GM12892 (cell line): ENCODE measurements around the gene ARHGAP31.

Experiments
- POLR2A ChIP-seq: IDR thresholded peaks from 2 replicates; pipeline ENCODE4 v1.6.1; 2011; ENCODE audit warnings: low read depth, low read length, control low read depth
- POLR2AphosphoS5 ChIP-seq: IDR thresholded peaks from 2 replicates; pipeline ENCODE4 v1.6.1; 2011; ENCODE audit warnings: low read depth, low read length, control low read depth
- TAF1 ChIP-seq: IDR thresholded peaks from 2 replicates; pipeline ENCODE4 v1.6.1; 2011; ENCODE audit warnings: low read depth, mild to moderate bottlenecking, control low read depth, low read length, borderline replicate concordance

DNA sequence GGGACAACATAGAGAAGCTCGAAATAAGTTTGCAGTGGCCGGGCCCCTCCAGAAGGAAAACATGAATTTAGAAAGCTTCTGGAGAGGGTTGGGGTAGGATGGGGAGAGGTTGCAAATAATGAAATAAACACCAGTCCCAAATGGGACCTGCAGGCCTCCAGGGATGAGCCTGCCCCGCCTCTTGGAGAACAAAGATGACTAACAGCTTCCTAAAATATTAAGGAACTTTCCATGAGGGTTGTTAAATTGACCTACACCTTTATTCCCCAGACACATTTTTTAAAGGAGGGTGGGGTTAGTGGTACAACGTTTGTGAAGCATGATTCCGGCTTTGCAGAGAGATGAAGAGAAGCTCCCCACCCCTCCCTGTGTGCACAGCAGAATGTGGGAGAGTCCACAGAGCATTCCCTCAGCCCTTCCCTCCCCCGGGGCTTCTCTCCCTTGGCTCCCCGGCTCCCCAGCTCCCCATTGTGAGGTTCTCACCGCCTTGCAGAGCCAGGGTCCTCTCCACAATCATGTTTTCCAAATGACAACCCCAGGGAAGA is 84.1 kb downstream of the ARHGAP31 start:
- no peak for TF ChIP-seq TAF1
- no peak for TF ChIP-seq POLR2AphosphoS5
- no peak for TF ChIP-seq POLR2A
